CD4-positive, alpha-beta T cell treated with Interleukin-6 at 100 ng/mL for 8 hours (primary cell): ENCODE results near the gene STX3.
"Not testable (repeated sequence)": the region's sequence is repeated elsewhere in the genome, so short reads cannot be mapped to it uniquely, and the experiment has no call there.

Source experiments
- DNase-seq: peaks from one replicate; pipeline ENCODE4 v3.0.0-alpha.2; 2020; ENCODE audit warnings: mixed read lengths, low spot score

STX3 gene

DNA sequence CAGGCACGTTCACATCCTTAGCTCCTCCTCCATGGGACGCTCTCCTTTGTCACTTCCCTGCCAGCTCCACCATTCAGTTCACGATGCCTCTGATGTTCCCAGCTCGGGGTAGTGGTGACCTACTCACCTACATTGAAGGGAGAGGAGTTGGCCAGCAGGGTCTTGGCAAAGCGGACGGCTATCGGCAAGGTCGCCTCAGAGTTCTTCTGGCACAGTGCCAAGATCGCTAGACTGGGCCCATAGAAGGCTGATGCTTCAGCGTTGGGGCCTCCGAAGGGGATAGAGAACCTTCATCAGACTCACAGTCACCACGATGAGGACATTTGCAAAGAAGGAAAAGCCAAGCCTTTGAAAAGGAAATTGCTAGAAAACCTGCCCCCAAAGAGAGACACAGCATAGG lies 87.1 kb downstream of the STX3 start:
- no peak for DNase-seq

- DNase-seq, result no peak
Observed at GRCh38 chr11:59845399-59845798, 90.2 kb downstream of the STX3 start, which contains the start of gene CBLIF. Gene CBLIF (minus strand): TSS chr11:59845499. CDS start chr11:59845453, 46 bp downstream.

- DNase-seq, result no peak
Observed at GRCh38 chr11:59846556-59846955, 91.4 kb downstream of the STX3 start.

- DNase-seq, result no peak
Observed at GRCh38 chr11:59847626-59848025, 92.5 kb downstream of the STX3 start.

GRCh38 chr11:59848439-59848838 lies 93.3 kb downstream of the STX3 start:
- not testable (repeated sequence) for DNase-seq

DNA sequence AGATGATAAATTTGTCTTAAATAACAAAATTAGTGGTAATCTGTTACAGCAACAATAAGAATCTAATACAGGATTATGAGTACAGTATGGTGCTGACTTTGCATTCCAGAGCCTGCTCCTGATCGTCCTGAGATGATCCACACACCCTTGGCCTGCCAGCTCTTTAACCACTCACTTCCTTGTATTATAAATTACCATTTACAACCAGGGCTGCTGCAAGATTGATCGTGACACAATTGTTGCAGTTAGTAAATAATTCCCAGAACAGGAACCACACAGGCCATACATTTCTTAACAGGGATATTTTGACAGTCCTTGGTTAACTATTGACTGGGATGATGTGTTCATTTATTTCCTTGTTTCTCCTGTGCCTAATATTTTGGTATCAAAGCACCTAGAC lies 94.0 kb downstream of the STX3 start:
- DNase-seq, result no peak

GRCh38 chr11:59849551-59849950 lies 94.4 kb downstream of the STX3 start:
- DNase-seq, result not testable (repeated sequence)

DNA sequence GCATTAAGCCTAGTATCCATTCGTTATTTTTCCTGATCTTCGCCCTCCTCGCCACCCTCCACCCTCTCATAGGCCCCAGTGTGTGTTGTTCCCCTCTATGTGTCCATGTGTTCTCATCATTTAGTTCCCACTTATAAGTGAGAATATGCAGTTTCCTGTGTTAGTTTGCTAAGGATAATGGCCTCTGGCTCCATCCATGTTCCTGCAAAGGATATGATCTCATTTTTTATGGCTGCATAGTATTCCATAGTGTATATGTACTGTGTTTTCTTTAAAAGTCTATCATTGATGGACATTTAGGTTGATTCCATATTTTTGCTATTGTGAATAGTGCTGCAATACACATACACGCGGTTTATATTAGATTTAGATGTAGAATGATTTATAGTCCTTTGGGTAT lies 96.2 kb downstream of the STX3 start:
- DNase-seq, result not testable (repeated sequence)

GRCh38 chr11:59854871-59855270 lies 99.7 kb downstream of the STX3 start:
- DNase-seq, result no peak
